ENCODE data around the gene BNIP3.

GRCh38 chr10:132022241-132022640, 40.5 kb upstream of the BNIP3 start:
- no peak for TF ChIP-seq YY1 (IDR thresholded peaks at IDR 0.05; ENCODE audit: insufficient read depth, insufficient read length)
- no peak for TF ChIP-seq ZNF274 (IDR thresholded peaks at IDR 0.05; ENCODE audit: low read depth, low read length)
- TF ChIP-seq SUZ12 (IDR thresholded peaks at IDR 0.05; ENCODE audit: extremely low read depth, insufficient read depth, insufficient read length) = no peak
